HPDE6-E6E7 (cell line): Measurements from ENCODE around the gene CABP2.
"Not testable (repeated sequence)": the region's sequence is repeated elsewhere in the genome, so short reads cannot be mapped to it uniquely, and the experiment has no call there.

Experiments
- DNase-seq: peaks from one replicate; pipeline ENCODE4 v3.0.0; 2011; ENCODE audit warnings: missing footprints; ENCODE audit errors: extremely low spot score

CABP2 gene

GRCh38 chr11:67476692-67477091 is 46.6 kb downstream of the CABP2 start:
- not testable (repeated sequence) for DNase-seq

- no peak for DNase-seq
Measured at GRCh38 chr11:67472882-67473281, 50.4 kb downstream of the CABP2 start.

- DNase-seq = no peak
Measured at GRCh38 chr11:67470337-67471002, 52.8 kb downstream of the CABP2 start.

- DNase-seq = no peak
Measured at GRCh38 chr11:67469508-67469811, 53.8 kb downstream of the CABP2 start.
